Measurements from ENCODE around the gene TANC2.
A peak's percentile ranks its signal among the peaks of the same experiment; 100 is the strongest.
"Not testable (repeated sequence)": the region's sequence is repeated elsewhere in the genome, so short reads cannot be mapped to it uniquely, and the experiment has no call there.

Gene TANC2

DNA sequence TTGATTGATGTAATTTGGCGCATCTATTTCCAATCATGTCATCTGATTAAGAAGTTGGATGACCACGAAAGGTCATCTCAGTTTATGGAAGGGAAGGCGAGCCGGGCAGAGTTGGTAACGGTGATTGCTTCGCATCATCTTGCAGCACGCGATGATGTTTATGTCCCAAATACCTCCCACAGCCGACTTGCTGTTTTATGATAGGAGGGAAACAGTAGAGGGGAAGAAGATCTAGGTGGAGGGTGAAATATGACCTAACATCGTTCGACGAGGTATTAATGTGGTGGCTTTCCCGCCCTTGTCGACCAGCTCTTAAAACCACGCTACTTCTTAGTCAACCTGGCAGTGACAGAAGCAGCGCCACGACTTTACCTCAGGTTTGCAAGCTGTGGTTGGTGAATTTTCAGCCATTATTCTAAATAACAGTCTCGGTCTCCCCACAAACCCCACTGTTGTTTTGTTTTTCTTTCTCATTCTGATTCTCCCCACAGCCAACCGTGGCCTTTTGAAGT, 805 bp upstream of the TANC2 start:
- Histone ChIP-seq H3K27ac (ENCODE audit: low read depth, low read length) (no peak overlapping the region), H3K4me3 (ENCODE audit: low read length) (peak overlapping the region; percentile 75)

DNA sequence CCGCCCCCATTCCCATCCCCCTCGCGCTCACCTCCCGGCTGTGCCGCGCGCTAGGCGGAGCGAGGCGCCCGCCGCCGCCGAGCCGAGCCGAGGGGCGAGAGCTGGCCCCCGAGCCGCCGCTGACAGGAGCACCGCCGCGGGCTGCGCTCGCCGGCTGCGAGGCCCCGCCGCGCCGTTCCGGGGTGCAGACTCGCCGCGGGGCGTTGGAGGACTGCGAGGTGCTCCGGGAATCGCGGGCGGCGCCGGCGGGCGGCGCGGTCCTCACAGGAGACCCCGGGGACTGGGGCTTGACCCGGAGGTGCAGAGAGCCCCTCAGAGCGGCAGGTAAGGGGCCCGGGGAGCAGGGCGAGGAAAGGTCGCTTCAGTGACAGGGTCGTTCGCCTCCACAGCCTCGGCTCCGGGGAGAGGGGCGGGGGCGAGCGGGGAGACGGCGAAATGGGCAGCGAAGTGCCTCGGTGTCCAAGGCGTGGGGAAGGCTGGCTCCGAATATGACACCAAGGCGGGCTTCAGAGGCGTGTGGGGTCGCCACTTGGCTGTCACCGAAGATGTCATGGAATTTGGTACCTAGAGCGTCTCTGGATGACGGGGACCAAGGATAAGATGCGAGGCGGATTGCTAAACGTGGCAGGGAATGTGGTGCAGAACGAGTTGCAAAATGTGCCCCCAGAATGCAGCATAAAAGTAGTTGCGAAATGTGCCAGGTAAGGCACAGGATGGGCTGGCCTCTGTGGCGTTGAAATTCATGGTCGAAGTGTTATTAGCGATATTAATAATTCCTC, 580 bp downstream of the TANC2 start:
- Histone ChIP-seq H3K27ac (ENCODE audit: low read depth, low read length) (no peak overlapping the region), H3K9me3 (ENCODE audit: insufficient read depth, low read depth, low read length) (peaks cover under 1% of the 10 kb centered on the region; the same call in 1 of the 2 replicates), H3K27me3 (ENCODE audit: insufficient read depth, low read length) (peaks cover 29% of the 10 kb centered on the region), H3K4me3 (ENCODE audit: low read length) (peak overlapping the region; percentile 75), H3K4me1 (ENCODE audit: insufficient read depth, low read length) (peaks cover 23% of the 10 kb centered on the region), H3K36me3 (ENCODE audit: insufficient read depth, low read length) (no peaks in the 10 kb centered on the region), H3K9ac (ENCODE audit: low read depth, low read length) (peak overlapping the region; percentile 59)
- WGBS = 1% methylated on average over 80 of the region's 80 CpGs

More for the DNA sequence above, 805 bp upstream of the TANC2 start:
- no peaks in the 10 kb centered on the region for H3K36me3 ChIP-seq (ENCODE audit: insufficient read depth, low read length)
- WGBS = 77% methylated on average over 19 of the region's 19 CpGs
- H3K27me3 ChIP-seq (ENCODE audit: insufficient read depth, low read length) = peaks cover 32% of the 10 kb centered on the region
- H3K9ac ChIP-seq (ENCODE audit: low read depth, low read length) = no peak overlapping the region
- H3K9me3 ChIP-seq (ENCODE audit: insufficient read depth, low read depth, low read length) = no peaks in the 10 kb centered on the region
- peaks cover 23% of the 10 kb centered on the region for H3K4me1 ChIP-seq (ENCODE audit: insufficient read depth, low read length)

DNA sequence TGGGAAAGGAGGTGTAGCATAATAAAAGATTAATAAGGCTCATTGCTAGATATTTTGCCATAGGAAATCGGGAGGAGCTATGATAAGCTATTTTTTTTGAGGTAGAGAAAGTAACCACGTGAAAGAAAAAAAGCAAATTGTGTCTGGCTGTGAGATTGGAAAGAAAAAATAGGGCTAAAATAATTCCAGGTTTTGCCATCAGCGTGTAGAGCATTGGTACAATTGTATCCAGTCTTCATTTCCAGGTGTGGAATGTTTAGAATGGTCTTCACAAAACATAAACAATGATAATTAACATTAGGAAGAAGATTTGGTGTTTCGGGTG, 1.1 kb downstream of the TANC2 start:
- Histone ChIP-seq H3K9me3 (ENCODE audit: insufficient read depth, low read depth, low read length) (peaks cover 4% of the 10 kb centered on the region; the same call in 1 of the 2 replicates), H3K4me1 (ENCODE audit: insufficient read depth, low read length) (peaks cover 23% of the 10 kb centered on the region), H3K27me3 (ENCODE audit: insufficient read depth, low read length) (peaks cover 29% of the 10 kb centered on the region), H3K9ac (ENCODE audit: low read depth, low read length) (no peak overlapping the region), H3K36me3 (ENCODE audit: insufficient read depth, low read length) (no peaks in the 10 kb centered on the region), H3K27ac (ENCODE audit: low read depth, low read length) (no peak overlapping the region), H3K4me3 (ENCODE audit: low read length) (peak overlapping the region; percentile 75)
- 2% methylated on average over 3 of the region's 4 CpGs for WGBS

DNA sequence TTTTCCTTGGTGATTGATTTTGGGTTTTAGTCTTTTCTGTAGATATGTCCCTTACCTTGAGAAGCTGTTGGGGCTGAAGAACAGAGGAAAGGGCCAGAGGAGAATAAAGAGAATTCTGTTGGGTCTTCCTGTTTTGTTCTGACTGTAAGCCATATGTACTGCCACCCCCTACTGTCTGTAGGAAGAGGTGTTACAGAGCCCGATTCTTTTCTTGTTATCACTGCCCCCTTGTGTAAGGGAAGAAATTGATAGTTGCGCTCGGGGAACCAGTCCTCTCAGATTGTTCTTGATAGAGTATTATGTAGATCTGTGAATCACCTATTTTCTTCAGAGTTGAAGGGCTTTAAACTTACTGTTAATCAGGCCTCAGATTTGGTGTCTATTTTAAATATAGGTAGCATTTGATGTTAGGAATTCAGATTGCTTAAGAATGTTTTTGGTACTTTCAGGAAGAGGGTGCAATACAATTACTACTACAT, 2.4 kb downstream of the TANC2 start:
- Histone ChIP-seq H3K9me3 (ENCODE audit: insufficient read depth, low read depth, low read length) (peaks cover 4% of the 10 kb centered on the region; the same call in 1 of the 2 replicates), H3K36me3 (ENCODE audit: insufficient read depth, low read length) (no peaks in the 10 kb centered on the region), H3K9ac (ENCODE audit: low read depth, low read length) (no peak overlapping the region), H3K27ac (ENCODE audit: low read depth, low read length) (no peak overlapping the region), H3K4me1 (ENCODE audit: insufficient read depth, low read length) (peaks cover 23% of the 10 kb centered on the region), H3K4me3 (ENCODE audit: low read length) (peak overlapping the region; percentile 75; the same call in 1 of the 2 replicates), H3K27me3 (ENCODE audit: insufficient read depth, low read length) (peaks cover 29% of the 10 kb centered on the region)
- 6% methylated on average over 3 of the region's 3 CpGs for WGBS

DNA sequence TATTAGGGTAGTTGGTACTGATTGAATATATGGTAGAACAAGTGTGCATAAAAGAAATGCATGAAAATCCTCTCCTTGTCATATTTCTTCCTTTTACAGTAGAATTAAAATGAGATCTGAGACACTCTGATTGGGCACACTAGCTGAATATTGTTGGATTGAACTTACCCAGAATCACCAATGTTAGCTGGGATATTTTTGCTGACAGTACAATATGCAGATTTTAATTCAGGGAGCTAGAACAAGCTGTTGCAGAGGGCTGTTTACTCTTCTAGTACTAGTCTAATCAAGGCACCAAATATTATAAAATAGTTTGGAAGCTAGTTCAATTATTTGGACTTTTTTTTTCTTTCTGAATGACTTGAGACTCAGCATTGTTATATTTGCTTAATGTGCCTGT, 4.6 kb downstream of the TANC2 start:
- peaks cover 18% of the 10 kb centered on the region for H3K4me1 ChIP-seq (ENCODE audit: insufficient read depth, low read length)
- H3K4me3 ChIP-seq (ENCODE audit: low read length) = no peak overlapping the region
- H3K27me3 ChIP-seq (ENCODE audit: insufficient read depth, low read length) = peaks cover 16% of the 10 kb centered on the region
- no peak overlapping the region for H3K27ac ChIP-seq (ENCODE audit: low read depth, low read length)
- H3K36me3 ChIP-seq (ENCODE audit: insufficient read depth, low read length) = no peaks in the 10 kb centered on the region
- H3K9me3 ChIP-seq (ENCODE audit: insufficient read depth, low read depth, low read length) = peaks cover 4% of the 10 kb centered on the region; the same call in 1 of the 2 replicates
- H3K9ac ChIP-seq (ENCODE audit: low read depth, low read length) = no peak overlapping the region

DNA sequence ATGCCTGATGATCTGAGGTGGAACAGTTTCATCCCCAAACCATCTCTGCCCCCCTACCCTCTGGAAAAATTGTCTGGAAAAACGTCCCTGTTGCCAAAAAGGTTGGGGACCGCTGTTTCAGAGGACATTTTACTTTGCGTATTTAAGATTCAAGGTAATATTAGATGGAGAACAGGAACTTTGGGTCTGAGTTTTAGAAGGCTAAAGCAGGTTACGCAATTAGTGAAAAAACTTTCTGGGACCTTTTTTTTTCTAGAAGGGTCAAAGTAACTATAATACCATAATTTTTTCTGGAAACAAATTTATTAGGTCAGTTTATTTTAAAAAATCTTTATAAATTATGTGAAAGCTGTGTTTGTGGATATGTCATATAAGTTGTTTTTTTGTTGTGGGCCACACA, 5.8 kb downstream of the TANC2 start:
- WGBS = 82% methylated on average over 4 of the region's 4 CpGs
- H3K36me3 ChIP-seq (ENCODE audit: insufficient read depth, low read length) = no peaks in the 10 kb centered on the region
- H3K27ac ChIP-seq (ENCODE audit: low read depth, low read length) = no peak overlapping the region
- peaks cover 13% of the 10 kb centered on the region for H3K27me3 ChIP-seq (ENCODE audit: insufficient read depth, low read length)
- peaks cover 4% of the 10 kb centered on the region; the same call in 1 of the 2 replicates for H3K9me3 ChIP-seq (ENCODE audit: insufficient read depth, low read depth, low read length)
- H3K9ac ChIP-seq (ENCODE audit: low read depth, low read length) = no peak overlapping the region
- no peak overlapping the region for H3K4me3 ChIP-seq (ENCODE audit: low read length)
- H3K4me1 ChIP-seq (ENCODE audit: insufficient read depth, low read length) = peaks cover 18% of the 10 kb centered on the region

DNA sequence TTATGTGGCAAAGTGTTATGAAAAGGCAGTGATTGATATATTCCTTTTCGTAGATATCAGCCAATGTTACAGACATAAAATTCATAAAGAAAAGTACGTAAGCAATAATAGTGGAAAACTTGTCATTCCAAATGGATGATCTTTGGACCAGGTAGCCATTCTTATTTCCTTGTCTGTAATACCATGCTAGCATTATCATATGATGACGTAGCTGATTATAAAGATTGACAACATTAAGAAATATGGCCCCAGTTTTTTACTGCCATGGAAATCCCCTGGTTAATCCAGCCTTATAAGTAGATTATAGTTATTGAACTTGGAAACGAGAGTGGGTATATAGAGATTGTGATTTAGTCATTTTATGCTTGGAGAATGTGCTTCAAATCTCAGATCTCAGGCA, 8.8 kb downstream of the TANC2 start:
- no peak overlapping the region for H3K27ac ChIP-seq (ENCODE audit: low read depth, low read length)
- H3K9me3 ChIP-seq (ENCODE audit: insufficient read depth, low read depth, low read length) = peaks cover 12% of the 10 kb centered on the region
- no peaks in the 10 kb centered on the region for H3K36me3 ChIP-seq (ENCODE audit: insufficient read depth, low read length)
- no peaks in the 10 kb centered on the region for H3K4me1 ChIP-seq (ENCODE audit: insufficient read depth, low read length)
- H3K9ac ChIP-seq (ENCODE audit: low read depth, low read length) = no peak overlapping the region
- 95% methylated on average over 4 of the region's 4 CpGs for WGBS
- no peak overlapping the region for H3K4me3 ChIP-seq (ENCODE audit: low read length)
- H3K27me3 ChIP-seq (ENCODE audit: insufficient read depth, low read length) = no peaks in the 10 kb centered on the region

DNA sequence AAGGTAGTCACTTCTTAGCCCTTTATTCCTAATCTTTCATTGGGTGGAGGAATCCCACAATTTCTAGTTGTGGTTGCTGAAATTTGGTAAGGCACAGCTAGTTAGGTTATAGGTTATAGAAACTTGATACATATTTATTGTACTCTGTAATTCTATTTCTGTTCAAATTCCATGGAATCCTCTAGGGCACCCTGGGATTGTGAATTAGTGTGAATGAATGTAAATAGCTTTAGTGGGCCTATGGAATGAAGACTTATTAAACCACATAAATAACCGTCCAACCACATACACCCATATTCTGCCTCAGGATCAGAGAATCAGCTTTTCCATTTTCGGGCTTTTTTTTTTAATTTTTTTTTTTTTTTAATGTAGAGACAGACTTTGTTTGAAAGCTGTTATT, 9.2 kb downstream of the TANC2 start:
- H3K36me3 ChIP-seq (ENCODE audit: insufficient read depth, low read length) = no peaks in the 10 kb centered on the region
- 100% methylated on average over 2 of the region's 2 CpGs for WGBS
- no peak overlapping the region for H3K27ac ChIP-seq (ENCODE audit: low read depth, low read length)
- H3K9me3 ChIP-seq (ENCODE audit: insufficient read depth, low read depth, low read length) = peaks cover 12% of the 10 kb centered on the region
- H3K4me3 ChIP-seq (ENCODE audit: low read length) = no peak overlapping the region
- no peaks in the 10 kb centered on the region for H3K27me3 ChIP-seq (ENCODE audit: insufficient read depth, low read length)
- no peaks in the 10 kb centered on the region for H3K4me1 ChIP-seq (ENCODE audit: insufficient read depth, low read length)
- no peak overlapping the region for H3K9ac ChIP-seq (ENCODE audit: low read depth, low read length)

DNA sequence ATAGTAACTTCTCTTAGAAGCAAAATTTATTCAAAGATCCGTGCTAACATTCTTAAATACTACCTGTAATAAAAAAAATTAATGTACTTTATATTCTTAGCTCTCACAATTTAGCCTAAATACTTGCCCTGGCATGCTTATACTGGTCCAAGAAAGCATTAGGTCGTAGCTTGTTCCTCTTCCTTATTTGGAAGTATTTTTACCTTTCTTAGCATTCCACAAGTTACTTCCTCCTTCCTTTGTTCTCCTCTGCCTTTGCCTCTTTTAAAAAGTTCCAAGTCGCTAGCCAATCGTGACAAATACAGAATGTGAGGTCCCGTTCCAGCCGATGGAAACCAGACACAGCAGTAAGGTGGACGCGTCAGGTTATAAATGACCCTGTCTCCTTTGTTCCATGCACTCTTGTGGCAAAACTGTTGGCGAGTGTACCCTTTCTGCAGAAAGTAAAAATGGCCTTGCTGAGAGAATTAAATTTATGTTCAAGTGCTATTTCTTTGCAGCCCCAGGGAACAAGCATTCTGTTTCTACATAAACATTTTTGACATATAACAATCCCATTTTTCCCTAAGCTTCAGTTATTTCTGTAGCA, 10.7 kb downstream of the TANC2 start:
- H3K4me3 ChIP-seq (ENCODE audit: low read length); H3K27ac ChIP-seq (ENCODE audit: low read depth, low read length); H3K36me3 ChIP-seq (ENCODE audit: insufficient read depth, low read length); H3K4me1 ChIP-seq (ENCODE audit: insufficient read depth, low read length); H3K9ac ChIP-seq (ENCODE audit: low read depth, low read length): not testable (repeated sequence)
- Histone ChIP-seq H3K27me3 (ENCODE audit: insufficient read depth, low read length) (peaks cover 14% of the 10 kb centered on the region), H3K9me3 (ENCODE audit: insufficient read depth, low read depth, low read length) (peaks cover 11% of the 10 kb centered on the region)
- WGBS = 90% methylated on average over 8 of the region's 9 CpGs

DNA sequence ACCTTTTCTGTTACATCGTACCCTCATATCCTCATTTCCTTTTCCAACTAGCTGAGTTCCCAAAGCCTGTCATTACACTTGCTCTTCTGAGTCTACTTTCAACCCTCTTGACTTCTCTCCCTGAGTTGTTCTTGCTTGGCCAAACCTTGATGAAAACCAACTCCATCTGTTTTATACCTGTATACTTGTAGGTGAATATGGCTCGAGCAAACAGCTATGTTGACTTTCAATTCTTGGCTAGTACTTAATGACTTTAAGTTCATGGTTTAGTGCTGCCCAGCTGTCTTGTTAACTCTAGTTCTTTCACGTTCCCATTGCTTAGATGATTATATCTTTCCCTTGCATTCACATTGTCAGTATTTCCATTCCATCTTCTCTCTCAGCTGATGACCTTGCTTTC, 14.8 kb downstream of the TANC2 start:
- 88% methylated on average over 3 of the region's 3 CpGs for WGBS
- Histone ChIP-seq H3K36me3 (ENCODE audit: insufficient read depth, low read length) (no peaks in the 10 kb centered on the region), H3K9me3 (ENCODE audit: insufficient read depth, low read depth, low read length) (peaks cover 16% of the 10 kb centered on the region), H3K9ac (ENCODE audit: low read depth, low read length) (no peak overlapping the region), H3K27me3 (ENCODE audit: insufficient read depth, low read length) (peaks cover 17% of the 10 kb centered on the region), H3K27ac (ENCODE audit: low read depth, low read length) (no peak overlapping the region), H3K4me1 (ENCODE audit: insufficient read depth, low read length) (no peaks in the 10 kb centered on the region), H3K4me3 (ENCODE audit: low read length) (no peak overlapping the region)

DNA sequence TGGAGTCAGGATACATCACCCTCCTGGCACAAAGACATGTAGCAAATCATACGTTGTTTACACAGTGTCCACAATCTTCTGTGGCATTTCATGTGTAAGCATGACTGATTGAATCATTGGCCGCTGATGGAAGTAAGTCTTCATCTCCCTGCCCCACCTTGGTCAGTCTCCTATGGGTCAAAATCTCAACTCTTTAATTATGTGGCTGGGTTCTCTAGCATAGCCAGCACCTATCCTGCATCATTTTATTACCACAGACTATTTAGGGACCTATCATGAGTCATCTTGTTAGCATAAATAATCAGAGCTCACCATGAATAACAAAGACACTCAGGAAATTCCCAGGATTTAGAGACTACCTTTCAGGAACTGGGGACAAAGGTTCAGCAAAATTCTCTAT, 15.9 kb downstream of the TANC2 start:
- 90% methylated on average over 2 of the region's 2 CpGs for WGBS
- H3K36me3 ChIP-seq (ENCODE audit: insufficient read depth, low read length) = no peaks in the 10 kb centered on the region
- H3K4me1 ChIP-seq (ENCODE audit: insufficient read depth, low read length) = no peaks in the 10 kb centered on the region
- H3K9me3 ChIP-seq (ENCODE audit: insufficient read depth, low read depth, low read length) = peaks cover 16% of the 10 kb centered on the region
- peaks cover 17% of the 10 kb centered on the region for H3K27me3 ChIP-seq (ENCODE audit: insufficient read depth, low read length)
- no peak overlapping the region for H3K27ac ChIP-seq (ENCODE audit: low read depth, low read length)
- no peak overlapping the region for H3K4me3 ChIP-seq (ENCODE audit: low read length)
- H3K9ac ChIP-seq (ENCODE audit: low read depth, low read length) = no peak overlapping the region
